SIG-M5 treated with dmso at 0.1 percent for 504 hours (cell line): ENCODE data around the gene ACAA2.
A peak's percentile ranks its signal among the peaks of the same experiment; 100 is the strongest.

Experiments
- DNase-seq: peaks from one replicate; lab custom pipeline; 2025; ENCODE audit not compliant: unreplicated experiment; lab: John Stamatoyannopoulos, UW

ACAA2 gene

DNA sequence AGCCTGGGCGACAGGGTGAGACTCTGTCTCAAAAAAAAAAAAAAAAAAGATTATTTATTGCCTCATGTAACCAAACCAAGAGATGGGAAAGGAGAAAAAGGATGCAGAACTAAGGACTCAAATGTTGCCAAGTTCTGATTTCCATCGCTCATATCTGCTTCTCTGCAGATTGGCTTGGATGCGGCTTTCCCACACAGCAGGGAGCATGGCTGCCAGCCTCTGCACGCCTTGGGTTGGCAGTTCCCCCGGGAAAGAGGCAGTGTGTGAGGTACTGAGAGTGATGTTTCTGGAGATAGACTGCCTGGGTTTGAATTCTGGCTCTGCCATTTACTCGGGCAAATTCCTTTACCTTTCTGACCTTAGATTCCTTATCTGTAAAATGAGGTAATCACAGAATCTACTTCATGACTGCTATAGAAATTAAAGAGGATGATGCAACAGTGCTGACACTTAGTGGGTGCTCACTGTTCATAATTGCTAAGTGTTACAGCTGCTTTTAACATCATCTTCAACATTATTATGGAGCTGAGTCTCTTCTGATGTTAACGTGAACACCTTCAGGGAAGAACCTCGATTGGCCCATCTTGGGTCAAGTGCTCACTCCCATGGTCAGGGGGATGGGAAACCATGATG, 68.8 kb downstream of the ACAA2 start:
- DNase-seq = no peak

DNA sequence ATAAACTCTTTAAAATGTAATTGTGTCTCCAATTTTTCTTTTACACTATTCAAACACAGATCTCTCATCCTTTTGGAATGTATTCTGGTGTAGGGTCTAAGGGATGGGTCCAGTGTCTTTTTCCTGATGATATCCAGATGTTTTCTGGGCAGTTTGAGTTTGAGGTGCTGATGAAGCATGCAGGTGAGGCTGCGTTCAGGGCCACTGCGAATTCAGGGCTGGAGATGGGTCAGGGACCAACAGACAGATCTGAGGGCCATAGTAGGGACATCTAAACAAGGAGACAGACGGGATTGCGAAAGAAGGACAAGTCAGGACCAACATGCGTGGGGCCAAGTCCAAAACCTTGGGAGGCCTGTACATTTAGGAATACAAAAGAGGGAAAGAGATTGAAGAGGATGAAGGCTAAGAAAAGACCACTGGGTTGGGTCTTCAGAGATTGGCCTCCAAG, 70.2 kb downstream of the ACAA2 start:
- no peak for DNase-seq

DNA sequence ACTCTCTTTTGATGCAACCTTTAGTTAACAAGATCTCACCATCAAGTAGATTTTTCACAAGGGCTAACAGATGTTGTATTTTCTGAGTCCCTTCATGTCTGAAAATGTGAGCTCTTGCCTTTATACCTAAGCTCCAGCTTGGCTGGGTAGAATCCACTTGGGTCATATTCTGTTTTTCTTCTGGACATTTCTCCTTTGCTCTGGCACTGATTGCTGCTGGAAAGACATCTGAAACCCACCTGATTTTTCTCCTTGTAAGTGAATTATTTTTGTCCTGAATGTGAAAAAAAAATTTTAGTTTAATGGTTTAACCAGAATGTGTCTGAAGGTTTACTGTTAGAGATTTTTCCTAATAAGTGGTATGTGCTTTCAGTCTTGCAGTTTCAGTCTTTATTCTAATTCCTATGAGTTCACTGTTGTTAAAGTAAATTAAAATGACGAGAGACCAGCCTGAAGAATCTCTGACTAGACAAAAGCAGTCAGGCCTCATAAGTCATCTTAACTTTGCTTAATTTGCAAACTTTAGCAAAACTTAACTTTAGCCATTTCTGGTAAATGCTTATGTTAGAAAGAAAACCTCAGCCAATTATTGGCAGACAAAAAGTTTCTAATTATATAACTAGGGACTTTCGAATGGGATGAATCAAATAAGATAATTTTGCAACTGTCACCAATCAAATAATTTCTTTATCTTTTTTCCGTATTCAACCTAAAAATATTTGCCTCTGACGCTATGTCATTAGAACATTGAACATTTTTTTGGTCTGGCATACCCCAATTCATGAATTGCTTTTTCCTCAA, 70.8 kb downstream of the ACAA2 start:
- no peak for DNase-seq

DNA sequence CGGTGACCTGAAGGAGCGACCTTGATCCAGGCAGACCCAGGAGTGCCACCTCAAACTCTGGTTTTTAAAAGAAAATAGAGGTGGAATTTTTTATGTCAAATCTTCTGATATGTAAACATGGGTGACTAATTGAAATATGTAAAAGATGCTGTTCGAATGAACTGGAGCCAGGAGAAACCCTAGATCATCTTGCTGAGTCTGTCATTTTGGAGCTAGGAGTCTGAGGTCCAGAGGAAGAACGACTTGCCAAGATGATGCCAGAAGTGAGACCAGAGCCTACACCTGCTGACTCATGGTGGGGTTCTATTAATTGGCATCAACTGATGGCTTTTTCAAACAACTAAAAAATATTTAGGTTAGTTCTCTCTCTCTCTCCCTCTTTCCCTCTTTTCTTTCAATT, 74.1 kb downstream of the ACAA2 start:
- no peak for DNase-seq

DNA sequence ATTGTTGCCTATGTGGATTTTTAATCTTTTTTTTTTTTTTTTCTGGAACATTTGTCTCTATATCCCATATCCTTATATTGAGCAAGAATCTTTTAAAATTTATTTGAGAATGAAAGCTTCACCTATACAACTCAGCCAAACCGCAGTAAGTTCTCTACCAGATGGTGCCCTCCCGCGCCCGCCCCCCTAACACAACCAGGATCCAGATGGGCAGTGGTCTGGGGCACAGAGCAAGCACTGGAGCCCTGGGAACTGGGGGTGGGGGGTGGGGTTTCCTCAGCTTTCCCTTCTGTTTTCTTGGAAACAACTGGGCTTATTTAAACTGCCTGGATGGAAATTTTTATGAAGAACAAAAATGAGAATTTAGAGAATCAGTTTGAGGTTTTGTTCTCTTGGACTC, 74.6 kb downstream of the ACAA2 start:
- DNase-seq = no peak

DNA sequence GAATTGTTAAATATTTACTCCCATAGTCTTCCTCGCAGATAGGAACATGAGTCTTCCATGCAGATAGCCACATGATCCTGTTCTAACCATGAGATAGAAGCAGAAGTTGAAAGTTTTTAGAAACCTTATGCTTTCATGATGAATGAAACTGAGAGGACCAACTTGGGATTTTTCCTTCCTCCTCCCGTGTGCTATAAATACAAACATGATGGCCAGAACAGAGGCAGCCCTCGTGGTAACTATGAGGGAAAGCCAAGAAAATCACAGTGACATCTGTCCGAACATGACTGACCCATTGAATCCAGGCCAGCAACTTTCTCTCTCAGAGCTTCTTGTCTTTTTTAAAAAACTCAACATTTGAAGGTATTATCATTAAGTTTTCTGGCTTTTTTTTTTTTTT, 78.5 kb downstream of the ACAA2 start:
- DNase-seq = no peak

DNA sequence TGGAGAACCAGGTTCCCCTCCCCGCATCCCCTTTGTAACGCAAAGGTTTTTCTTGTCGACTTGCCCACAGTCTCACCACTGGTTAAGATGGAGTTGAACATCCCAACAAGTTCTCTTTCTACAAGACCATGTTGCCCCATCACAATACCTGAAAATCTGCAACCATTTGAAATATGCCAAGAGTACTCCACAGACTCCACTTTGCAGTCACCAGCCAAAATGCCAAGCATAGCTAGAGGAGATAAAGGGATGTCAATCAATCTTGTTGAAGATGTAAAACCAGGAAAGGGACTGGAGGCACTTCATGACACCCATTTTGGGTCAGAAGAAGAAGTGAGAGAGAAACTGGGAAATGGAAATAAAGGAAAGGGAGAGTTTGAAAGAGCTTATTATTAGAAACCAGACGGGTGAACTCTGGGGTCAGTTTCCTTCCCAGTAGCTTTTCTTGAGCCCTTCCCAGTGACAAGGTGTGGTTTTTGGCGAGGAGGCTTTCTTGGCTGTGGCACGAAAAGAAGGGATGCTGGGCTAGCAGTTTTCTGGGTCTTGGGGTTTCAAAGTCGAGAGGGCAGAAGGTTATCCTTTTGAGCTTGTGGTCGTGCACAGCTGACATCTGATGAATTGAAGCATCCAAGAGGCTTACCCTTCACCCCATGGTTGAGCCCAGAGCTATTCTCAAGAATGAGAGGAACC, 79.3 kb downstream of the ACAA2 start:
- peak; percentile 47 for DNase-seq

DNA sequence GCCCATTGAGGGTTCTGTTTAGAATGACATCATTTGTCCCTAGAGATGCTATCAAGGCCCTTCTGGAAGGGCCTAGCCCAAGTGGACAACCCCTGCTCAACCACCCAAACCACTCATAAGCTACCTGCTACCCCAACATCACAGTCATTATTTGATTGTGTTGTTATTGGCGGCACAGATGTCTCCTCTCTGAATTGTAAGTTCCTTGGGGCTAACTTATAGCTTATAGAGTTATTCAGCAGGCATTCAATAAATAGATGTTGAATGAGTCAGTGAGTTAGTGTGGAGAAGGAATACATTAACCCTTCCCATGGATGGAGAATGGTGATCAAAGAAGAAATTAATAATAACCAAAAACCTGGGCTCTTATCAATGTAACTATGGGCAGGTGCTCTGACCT, 80.0 kb downstream of the ACAA2 start:
- DNase-seq = no peak
